Neural progenitor cell (in vitro differentiated cells): ENCODE results near the gene TMEM108. TPM values are rescaled to one million over a fixed set of nuclear protein-coding genes. Genes with fewer than 3 reads are reported as not detected.

Source experiments
- DNase-seq: peaks from one replicate; pipeline ENCODE4 v3.0.0-alpha.2; 2016; ENCODE audit warnings: low spot score
- H2AFZ ChIP-seq: fragments of 200-600 bp; sonication (generic); replicated peaks from 2 replicates; pipeline ENCODE4 v1.6.1; 2016; ENCODE audit warnings: antibody characterized with exemption
- H3F3A ChIP-seq: fragments of 200-600 bp; sonication (generic); 2 replicates; pipeline ENCODE4 v1.6.1; 2016; ENCODE audit warnings: antibody characterized with exemption, low read depth
- H3K27ac ChIP-seq: fragments of 200-600 bp; sonication (generic); 2 replicates; pipeline ENCODE4 v1.5.1; 2016; ENCODE audit warnings: mild to moderate bottlenecking
- H3K27me3 ChIP-seq: fragments of 200-600 bp; sonication (generic); 2 replicates; pipeline ENCODE4 v1.6.1; 2016; ENCODE audit warnings: mild to moderate bottlenecking, moderate library complexity
- H3K36me3 ChIP-seq: fragments of 200-600 bp; sonication (generic); 2 replicates; pipeline ENCODE4 v1.5.1; 2016
- H3K4me1 ChIP-seq: fragments of 200-600 bp; sonication (generic); 2 replicates; pipeline ENCODE4 v1.6.1; 2016; ENCODE audit warnings: mixed run types
- H3K4me2 ChIP-seq: fragments of 200-600 bp; sonication (generic); 2 replicates; pipeline ENCODE4 v1.6.1; 2016
- H3K4me3 ChIP-seq: fragments of 200-600 bp; sonication (generic); 2 replicates; pipeline ENCODE4 v1.5.1; 2016
- H3K79me2 ChIP-seq: fragments of 200-600 bp; sonication (generic); 2 replicates; pipeline ENCODE4 v1.6.1; 2016; ENCODE audit warnings: low read depth
- H3K9ac ChIP-seq: fragments of 200-600 bp; sonication (generic); 2 replicates; pipeline ENCODE4 v1.6.1; 2016
- H3K9me3 ChIP-seq: fragments of 200-600 bp; sonication (generic); 2 replicates; pipeline ENCODE4 v1.5.1; 2016; ENCODE audit warnings: low read depth
- H4K20me1 ChIP-seq: fragments of 200-600 bp; sonication (generic); 2 replicates; pipeline ENCODE4 v1.6.1; 2016; ENCODE audit warnings: low read depth
- H3K27ac Mint-ChIP-seq: 3 replicates; pipeline ENCODE4 v1.8.0; 2021; ENCODE audit warnings: mixed read lengths
- H3K27me3 Mint-ChIP-seq: 2 replicates; pipeline ENCODE4 v1.8.0; 2022; ENCODE audit warnings: low read depth, mild to moderate bottlenecking, inconsistent platforms, moderate library complexity, mixed read lengths; ENCODE audit not compliant: insufficient read depth
- H3K36me3 Mint-ChIP-seq: 3 replicates; pipeline ENCODE4 v1.8.0; 2021; ENCODE audit warnings: mixed read lengths
- H3K4me1 Mint-ChIP-seq: 3 replicates; pipeline ENCODE4 v1.8.0; 2021; ENCODE audit warnings: mixed read lengths
- H3K4me3 Mint-ChIP-seq: 3 replicates; pipeline ENCODE4 v1.8.0; 2021; ENCODE audit warnings: mild to moderate bottlenecking, moderate library complexity, mixed read lengths
- H3K9me3 Mint-ChIP-seq: 3 replicates; pipeline ENCODE4 v1.8.0; 2020; ENCODE audit warnings: mixed read lengths
- CTCF ChIP-seq: fragments of 200-600 bp; sonication (generic); IDR thresholded peaks from 2 replicates; pipeline ENCODE4 v1.5.1; 2017; ENCODE audit warnings: antibody characterized with exemption, mild to moderate bottlenecking
- EZH2 ChIP-seq: fragments of 200-600 bp; sonication (generic); IDR thresholded peaks from 2 replicates; pipeline ENCODE4 v1.6.1; 2017; ENCODE audit warnings: antibody characterized with exemption, mild to moderate bottlenecking, moderate library complexity
- EZH2phosphoT487 ChIP-seq: fragments of 200-600 bp; sonication (generic); IDR thresholded peaks from 2 replicates; pipeline ENCODE4 v1.6.1; 2017; ENCODE audit warnings: antibody characterized with exemption
- total RNA-seq: library from RNA; depleted of rRNA; stranded (reverse); fragments of >200 nt; gene quantifications from 2 replicates; pipeline ENCODE4 v1.2.3, GENCODE V29; 2015; ENCODE audit warnings: low replicate concordance

Gene TMEM108
- total RNA-seq, 1 donor from 2014 or later = 4.8 TPM

DNA sequence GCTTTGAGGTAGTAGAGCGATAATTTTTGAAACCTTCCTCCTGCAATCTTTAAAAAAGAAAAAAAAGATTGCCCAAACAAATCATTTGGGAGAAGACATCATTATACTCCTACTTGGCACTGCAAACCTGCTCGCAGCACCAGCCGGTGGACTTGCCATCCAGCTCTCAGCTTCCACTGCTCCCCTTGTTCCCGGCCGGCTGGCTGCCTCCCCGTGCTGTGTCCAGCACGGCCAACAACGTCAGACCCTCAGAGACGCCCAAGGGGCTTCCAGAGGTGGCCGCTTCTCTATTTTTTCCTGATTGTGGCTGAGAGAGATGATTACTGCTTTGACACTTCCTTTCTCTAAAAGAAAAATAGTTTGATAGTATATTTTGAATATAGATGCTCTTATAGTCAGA is 358.7 kb downstream of the TMEM108 start:
- Histone ChIP-seq H3K4me3 (no peak overlapping the region), H2AFZ (no peak overlapping the region), H4K20me1 (no peaks in the 10 kb centered on the region), H3F3A (peaks cover 4% of the 10 kb centered on the region), H3K4me1 (peaks cover 7% of the 10 kb centered on the region), H3K4me2 (no peak overlapping the region), H3K9me3 (no peaks in the 10 kb centered on the region), H3K36me3 (no peaks in the 10 kb centered on the region), H3K27ac (no peak overlapping the region), H3K9ac (no peak overlapping the region), H3K79me2 (no peaks in the 10 kb centered on the region), H3K27me3 (no peaks in the 10 kb centered on the region)
- Mint-ChIP-seq H3K9me3 (peaks cover 2% of the 10 kb centered on the region), H3K4me1 (peaks cover 8% of the 10 kb centered on the region), H3K27ac (no peak overlapping the region), H3K27me3 (peaks cover 4% of the 10 kb centered on the region), H3K4me3 (no peak overlapping the region), H3K36me3 (peaks cover 6% of the 10 kb centered on the region)
- TF ChIP-seq EZH2 (no peak), EZH2phosphoT487 (no peak), CTCF (no peak)
- no peak for DNase-seq

GRCh38 chr3:133400006-133400515 is 361.9 kb downstream of the TMEM108 start, which contains the start of gene BFSP2:
Gene BFSP2 (plus strand): TSS chr3:133400056. CDS start chr3:133400084, 28 bp downstream.
- no peak within 1 kb of the TSS for H3K9ac ChIP-seq
- no peak for DNase-seq
- Mint-ChIP-seq H3K36me3 (peaks cover 1% of the 10 kb centered on the region), H3K27me3 (no peaks in the 10 kb centered on the region), H3K9me3 (peaks cover 2% of the 10 kb centered on the region), H3K4me1 (peaks cover 28% of the 10 kb centered on the region), H3K27ac (peak within 1 kb of the TSS; percentile 60), H3K4me3 (no peak within 1 kb of the TSS)
- no peaks in the 10 kb centered on the region for H3K79me2 ChIP-seq
- H4K20me1 ChIP-seq = no peaks in the 10 kb centered on the region
- no peaks in the 10 kb centered on the region for H3K27me3 ChIP-seq
- no peak within 1 kb of the TSS for H3K4me3 ChIP-seq
- H3K9me3 ChIP-seq = no peaks in the 10 kb centered on the region
- H3K36me3 ChIP-seq = no peaks in the 10 kb centered on the region
- H3K4me2 ChIP-seq = no peak within 1 kb of the TSS
- TF ChIP-seq EZH2 (no peak), EZH2phosphoT487 (no peak), CTCF (no peak)
- no peak within 1 kb of the TSS for H3K27ac ChIP-seq
- no peak within 1 kb of the TSS for H2AFZ ChIP-seq
- H3F3A ChIP-seq = peaks cover 21% of the 10 kb centered on the region
- peaks cover 29% of the 10 kb centered on the region for H3K4me1 ChIP-seq

DNA sequence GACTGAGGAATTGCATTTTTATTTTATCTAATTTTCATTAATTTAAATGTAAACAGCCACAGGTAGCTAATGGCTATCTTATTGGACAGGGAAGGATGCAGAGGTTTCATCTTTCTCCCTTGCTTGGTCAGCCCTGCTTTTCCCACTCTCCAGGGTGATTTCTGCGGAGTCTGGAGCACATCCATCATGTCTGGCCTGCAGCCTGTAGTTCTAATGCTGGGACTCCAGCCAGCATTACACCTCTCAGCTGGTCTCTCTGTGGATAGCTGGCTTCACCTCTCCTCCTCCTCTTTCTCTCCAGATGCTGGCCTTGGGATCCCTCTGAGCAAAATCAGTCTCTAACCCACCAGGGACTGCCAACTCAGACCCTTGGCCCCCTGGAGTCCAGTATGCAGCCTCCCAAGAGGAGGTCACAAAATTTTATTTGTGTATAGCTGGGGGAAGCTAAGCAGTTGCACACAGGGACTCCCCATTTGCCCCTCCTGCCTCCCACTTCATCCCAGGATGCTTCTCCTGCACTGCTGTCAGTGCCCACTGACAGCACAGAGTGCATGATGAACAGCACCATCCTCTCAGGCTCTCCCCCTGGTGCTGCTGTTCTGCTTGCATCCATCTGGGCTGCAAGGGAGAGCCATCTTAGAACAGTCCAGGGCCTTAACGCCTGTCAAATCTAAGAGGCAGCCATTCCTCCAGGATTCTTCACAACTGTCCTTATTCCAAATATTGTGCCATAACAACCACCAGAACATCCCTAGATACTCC is 363.4 kb downstream of the TMEM108 start:
- H3K27me3 ChIP-seq = no peaks in the 10 kb centered on the region
- no peak overlapping the region for H3K4me2 ChIP-seq
- Mint-ChIP-seq H3K27ac (no peak overlapping the region), H3K9me3 (peaks cover 2% of the 10 kb centered on the region), H3K36me3 (peaks cover 1% of the 10 kb centered on the region), H3K4me3 (no peak overlapping the region), H3K4me1 (peaks cover 35% of the 10 kb centered on the region), H3K27me3 (no peaks in the 10 kb centered on the region)
- no peaks in the 10 kb centered on the region for H3K36me3 ChIP-seq
- no peak for TF ChIP-seq EZH2
- TF ChIP-seq CTCF = no peak
- TF ChIP-seq EZH2phosphoT487 = no peak
- H3K9me3 ChIP-seq = no peaks in the 10 kb centered on the region
- H3F3A ChIP-seq = peaks cover 36% of the 10 kb centered on the region
- no peaks in the 10 kb centered on the region for H3K79me2 ChIP-seq
- no peaks in the 10 kb centered on the region for H4K20me1 ChIP-seq
- H3K4me3 ChIP-seq = no peak overlapping the region
- no peak for DNase-seq
- H3K4me1 ChIP-seq = peaks cover 36% of the 10 kb centered on the region
- H2AFZ ChIP-seq = no peak overlapping the region
- H3K27ac ChIP-seq = no peak overlapping the region
- no peak overlapping the region for H3K9ac ChIP-seq
